COLO668 (cell line): Measurements from ENCODE around the gene C10orf105.

ENCODE experiments used
- DNase-seq: peaks from one replicate; lab custom pipeline; 2025; ENCODE audit not compliant: unreplicated experiment; lab: John Stamatoyannopoulos, UW

The C10orf105 gene

DNA sequence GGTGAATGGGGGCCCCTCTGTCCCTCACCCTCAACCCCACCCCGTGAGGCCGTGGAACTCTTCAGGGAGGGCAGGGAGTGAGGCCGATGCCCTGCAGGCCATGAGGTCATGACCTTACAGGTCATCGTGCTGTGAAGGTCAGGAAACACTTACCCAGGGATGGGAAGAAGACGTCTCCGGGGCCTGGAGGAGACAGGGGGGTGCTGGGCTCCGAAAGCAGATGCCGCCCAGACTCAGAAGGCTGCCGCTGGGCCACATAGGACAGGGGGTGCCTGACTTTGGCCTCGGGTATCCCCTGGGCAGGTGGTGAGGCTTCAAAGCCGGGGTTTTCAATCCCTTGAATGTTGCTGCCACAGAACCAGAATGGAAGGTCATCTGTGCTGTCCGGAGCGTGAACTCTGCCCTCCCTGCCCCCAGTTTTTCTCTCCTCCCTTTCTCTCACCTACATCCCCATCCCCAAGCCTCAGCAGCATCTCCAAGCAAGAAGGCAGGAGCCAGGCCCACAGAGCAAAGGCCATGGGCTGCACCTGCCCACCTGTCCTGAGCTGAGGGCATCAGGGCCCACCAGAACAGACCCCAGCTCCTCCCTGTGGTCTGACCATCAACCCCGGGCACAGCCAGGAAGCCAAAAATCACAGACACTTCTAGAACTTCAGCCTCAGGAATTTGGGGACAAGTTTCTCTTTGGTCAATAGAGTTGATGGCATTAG, 32.1 kb upstream of the C10orf105 start:
- no peak for DNase-seq

DNA sequence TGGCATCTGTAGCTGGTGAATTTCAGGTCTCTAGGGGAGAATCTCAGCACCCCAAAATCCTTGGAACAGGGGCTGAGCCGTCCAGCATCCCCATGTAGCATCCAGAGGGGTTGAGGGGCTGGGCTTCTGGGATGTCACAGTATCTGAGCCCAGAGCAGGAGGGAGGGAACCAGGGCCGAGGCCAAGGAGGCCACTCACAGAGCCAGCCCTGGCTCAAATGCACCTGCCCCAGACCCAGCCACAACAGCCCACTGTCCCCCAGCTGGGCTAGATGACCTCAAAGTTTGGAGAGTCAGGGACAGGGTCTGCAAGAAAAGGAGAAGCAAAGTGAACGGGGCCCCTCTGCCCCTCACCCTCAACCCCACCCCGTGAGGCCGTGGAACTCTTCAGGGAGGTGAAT, 31.4 kb upstream of the C10orf105 start:
- no peak for DNase-seq

DNA sequence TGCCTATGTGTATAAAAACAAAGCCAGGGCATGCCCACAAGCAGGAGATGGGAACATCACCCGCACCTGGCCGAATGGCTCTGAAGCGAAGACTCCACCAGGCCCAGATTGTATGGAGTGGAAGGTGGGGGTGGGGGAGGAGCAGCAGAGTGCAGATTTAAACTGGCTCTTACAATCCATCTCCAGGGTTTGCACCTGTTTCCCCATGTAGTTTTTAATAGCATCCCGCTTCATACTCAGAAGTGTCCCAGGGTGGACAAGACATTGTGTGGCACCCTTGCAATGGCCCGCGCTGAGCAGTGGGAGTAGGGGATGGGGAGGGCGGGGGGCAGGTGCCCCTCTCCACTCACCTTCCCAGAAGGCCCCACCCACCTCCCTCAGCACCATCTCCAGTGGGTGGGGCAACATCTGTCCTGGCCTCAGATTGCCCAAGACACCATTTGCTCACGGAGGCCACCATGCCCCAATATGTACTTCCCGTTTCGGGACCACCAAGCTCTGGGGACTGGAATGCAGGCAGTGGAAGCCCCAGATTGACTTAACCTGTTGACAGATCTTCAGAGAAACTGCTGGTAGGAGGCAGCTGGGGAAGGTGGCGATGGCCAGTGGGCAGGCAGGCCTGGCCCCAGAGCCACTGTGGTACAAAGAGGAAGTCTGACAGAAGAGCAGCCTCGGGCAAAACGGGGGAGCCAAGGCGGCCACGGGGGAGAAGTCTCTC, 30.7 kb upstream of the C10orf105 start:
- no peak for DNase-seq

DNA sequence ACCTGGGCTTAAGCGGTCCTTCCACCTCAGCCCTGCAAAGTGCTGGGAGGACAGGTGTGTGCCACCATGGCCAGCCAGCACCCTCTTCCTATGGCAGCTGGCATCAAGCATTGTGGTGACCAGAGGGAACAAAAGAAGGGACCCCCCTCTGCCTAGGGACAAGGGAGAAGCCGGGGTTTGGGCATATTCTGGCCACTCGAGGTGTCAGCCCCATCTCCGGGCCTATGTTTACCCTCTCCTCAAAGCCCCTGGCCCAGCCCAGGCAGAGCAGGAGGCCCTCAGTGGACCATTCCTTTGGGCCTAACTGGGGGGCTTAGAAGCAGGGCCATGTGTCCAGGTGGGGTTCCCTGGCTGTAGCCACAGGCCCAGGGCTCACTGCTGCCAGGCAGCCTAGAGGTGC, 29.8 kb upstream of the C10orf105 start:
- no peak for DNase-seq

- no peak for DNase-seq
Measured at GRCh38 chr10:71748671-71749191, 29.2 kb upstream of the C10orf105 start.

DNA sequence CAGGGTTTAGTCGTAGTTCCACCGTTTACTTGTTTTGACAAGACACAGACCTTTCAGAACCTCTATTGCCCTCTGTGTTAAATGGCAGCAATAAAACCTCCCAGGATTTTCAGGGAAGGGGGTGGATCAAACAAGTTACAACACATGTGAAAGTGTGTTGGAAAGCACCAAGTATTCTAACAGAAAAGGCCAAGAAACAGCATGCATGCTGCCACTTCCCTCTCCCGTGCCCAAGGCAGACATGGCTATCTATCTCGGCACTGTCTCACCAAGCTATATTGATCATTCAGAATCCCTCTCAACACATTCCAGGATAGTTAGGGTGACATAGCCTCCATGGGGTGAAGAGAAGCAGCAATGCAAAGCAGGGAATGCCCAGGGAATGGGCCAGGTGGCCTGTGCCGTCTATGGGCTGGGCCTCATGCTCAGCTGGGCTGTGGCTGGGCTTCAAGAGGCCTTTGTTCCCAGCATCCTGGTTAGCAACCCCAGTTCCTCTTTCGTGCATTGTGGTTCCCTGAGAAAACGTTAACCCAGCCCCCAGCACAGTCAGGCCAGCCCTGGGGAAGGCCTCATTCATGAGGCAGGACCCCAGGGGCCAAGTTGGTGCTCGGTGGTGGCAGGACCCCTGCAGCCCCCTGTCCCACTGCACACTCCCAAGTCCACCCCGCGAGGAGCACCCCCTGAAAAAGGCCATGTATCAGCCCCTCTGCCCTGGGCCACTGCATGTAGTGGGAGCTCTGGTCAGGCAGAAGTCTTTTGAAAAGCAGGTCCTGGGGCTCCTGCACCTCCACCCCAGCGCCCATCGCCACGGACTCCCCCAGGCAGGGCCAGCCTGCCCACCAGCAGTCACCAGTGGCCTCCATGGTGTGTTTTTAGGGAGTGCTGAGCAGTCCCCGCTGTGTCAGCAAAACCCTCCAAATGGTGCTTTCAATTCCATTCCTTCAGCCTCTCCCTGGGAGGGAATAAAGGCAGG, 28.3 kb upstream of the C10orf105 start:
- DNase-seq = no peak

DNA sequence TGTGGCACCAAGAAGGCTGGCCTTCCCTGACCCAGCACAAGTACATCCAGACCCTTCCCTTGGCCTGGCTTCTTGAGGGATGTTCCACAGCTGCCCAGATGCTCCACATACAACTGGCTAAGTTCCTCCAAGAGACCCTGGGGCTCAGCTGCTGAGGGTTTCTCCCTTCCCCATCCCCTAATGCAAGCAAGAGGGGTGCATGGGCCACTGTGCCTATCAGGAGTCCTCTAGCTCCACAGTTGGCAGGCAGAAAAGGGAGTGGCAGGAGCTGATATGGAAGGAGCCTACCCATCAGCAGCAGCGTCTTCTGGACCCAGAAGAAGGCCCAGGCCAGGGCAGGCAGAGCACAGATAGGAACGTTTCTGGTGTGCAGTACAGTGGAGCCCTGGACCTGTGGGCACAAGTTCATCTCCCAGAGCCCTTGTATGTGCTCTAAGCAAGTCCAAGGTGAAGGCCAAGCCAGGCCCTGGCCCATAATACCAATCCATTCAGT, 27.5 kb upstream of the C10orf105 start:
- no peak for DNase-seq

DNA sequence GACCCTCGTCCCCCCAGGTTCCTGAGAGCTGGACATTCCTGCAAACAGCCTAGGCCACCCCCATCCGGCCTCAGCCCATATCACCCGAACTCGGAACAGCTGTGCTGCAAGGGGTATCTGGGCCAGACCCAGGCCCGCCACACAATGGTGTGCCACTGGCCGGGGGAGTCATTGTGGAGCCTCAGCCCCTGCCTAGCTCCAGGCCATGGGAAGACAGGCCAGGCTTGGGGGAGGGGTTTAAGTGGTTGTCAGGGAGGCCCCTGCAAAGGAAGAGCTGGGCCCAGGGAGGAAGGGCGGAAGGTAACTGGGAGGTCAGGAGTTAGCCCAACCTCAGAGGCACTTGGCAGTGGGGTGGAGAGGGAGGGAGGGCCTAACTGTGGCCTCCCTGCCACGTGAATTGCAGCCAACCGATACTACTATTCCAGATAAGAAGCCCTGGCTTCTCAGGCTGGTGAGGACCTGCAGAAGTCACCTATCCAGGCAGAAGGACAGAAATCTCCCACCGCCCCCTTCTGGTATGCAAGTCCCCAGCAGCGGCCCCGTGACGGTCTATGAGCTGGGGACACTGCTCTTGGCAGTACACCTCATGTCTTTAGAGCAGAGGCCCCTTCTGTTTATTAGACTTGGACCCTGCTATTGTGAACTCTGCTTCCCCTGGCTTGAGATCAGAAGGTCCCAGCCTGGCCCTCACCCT, 26.9 kb upstream of the C10orf105 start:
- DNase-seq = no peak

DNA sequence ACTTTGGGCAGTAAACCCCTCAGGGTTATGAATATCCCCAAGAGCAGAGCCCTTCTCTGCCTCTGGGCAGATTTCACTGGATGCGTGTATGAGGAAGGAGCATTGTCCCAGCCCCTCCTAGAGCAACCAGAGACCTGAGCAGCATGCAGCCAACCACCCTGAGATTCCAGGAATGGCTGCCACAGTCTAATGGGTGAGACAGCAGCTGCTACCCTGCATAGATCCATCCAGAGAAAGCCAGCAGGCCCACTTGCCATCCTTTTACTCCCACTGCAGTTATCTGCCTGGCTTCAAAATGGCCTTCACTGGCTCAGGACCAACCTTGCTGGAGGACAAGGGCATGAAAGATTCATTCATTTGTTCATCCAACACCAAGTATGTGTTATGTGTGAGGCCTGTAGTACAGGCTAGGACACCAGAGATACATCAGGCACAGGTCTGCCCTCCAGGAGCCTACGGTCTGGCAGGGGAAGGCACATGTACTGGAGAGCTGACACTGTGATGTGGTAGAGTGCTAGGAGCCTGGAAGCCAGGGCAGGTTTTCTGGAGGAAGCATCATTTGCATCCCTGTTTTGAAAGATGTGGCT, 26.2 kb upstream of the C10orf105 start:
- DNase-seq = no peak

GRCh38 chr10:71744897-71745663, 25.5 kb upstream of the C10orf105 start:
- no peak for DNase-seq

- no peak for DNase-seq
Measured at GRCh38 chr10:71743866-71744265, 24.3 kb upstream of the C10orf105 start.

GRCh38 chr10:71743089-71743838, 23.7 kb upstream of the C10orf105 start:
- no peak for DNase-seq

GRCh38 chr10:71742301-71743088, 22.9 kb upstream of the C10orf105 start:
- no peak for DNase-seq

DNA sequence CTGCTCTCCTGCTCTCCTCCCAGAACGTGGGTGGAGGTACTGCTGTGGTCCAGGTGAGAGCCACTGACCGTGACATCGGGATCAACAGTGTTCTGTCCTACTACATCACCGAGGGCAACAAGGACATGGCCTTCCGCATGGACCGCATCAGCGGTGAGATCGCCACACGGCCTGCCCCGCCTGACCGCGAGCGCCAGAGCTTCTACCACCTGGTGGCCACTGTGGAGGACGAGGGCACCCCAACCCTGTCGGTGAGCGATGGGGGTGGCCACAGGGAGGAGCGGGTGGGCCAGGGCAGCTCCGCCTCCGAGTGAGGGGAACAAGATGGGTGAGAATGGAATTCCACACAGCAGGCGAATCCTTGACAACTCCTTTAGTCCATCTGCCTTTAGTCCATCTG, 22.1 kb upstream of the C10orf105 start:
- no peak for DNase-seq

GRCh38 chr10:71741029-71741428, 21.5 kb upstream of the C10orf105 start:
- DNase-seq = no peak

GRCh38 chr10:71740069-71740653, 20.6 kb upstream of the C10orf105 start:
- no peak for DNase-seq

DNA sequence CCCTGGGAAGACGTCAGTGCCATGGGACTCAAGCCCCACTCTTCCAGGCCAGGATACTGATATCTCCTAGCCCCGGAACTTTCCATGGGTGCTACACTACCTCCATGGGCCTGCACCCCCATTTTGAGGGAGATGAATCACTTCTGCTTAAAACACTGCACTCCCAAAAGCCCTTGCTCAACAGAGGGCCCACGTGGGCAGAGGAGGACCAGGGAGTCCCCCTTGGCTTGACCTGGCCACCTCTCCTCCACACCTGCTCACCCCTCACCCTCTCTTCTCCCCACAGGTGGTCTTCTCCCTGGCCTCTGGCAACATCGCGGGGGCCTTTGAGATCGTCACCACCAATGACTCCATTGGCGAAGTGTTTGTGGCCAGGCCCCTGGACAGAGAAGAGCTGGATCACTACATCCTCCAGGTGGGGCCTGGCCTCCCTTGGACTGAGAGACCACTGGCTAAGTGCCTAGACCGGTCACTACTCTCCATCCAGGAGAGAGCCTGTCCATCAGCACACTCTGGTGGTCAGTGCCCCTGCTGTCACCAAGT, 19.9 kb upstream of the C10orf105 start:
- DNase-seq = no peak
